ENCODE data around the gene MPO. TPM values are rescaled to one million over a fixed set of nuclear protein-coding genes. Genes with fewer than 3 reads are reported as not detected.

MPO gene
- total RNA-seq = 0.09 TPM in 1 of 2 replicates, not detected in the other

GRCh38 chr17:58280480-58281217 is at the start of gene MPO:
Gene MPO, minus strand, starts transcription at chr17:58280935. Its CDS starts 177 bp downstream, at chr17:58280758.

GRCh38 chr17:58328195-58329034 is 47.7 kb upstream of the MPO start, which contains the start of gene TSPOAP1:
Gene TSPOAP1, minus strand, starts transcription at chr17:58328795. Its CDS starts 875 bp downstream, at chr17:58327920.

GRCh38 chr17:58238147-58238634 is 42.5 kb downstream of the MPO start, which contains the start of gene LPO:
Gene LPO, plus strand, starts transcription at chr17:58238584. Its CDS starts 4,396 bp downstream, at chr17:58242980.

Other genes with a start within 250 kb of the MPO start
- 16.8 and 30.3 TPM in 2 replicates for gene DYNLL2, start 197.5 kb downstream of the MPO start, total RNA-seq
- gene OR4D1, start 132.6 kb downstream of the MPO start, total RNA-seq = not detected in 2 replicates
- not detected in 2 replicates for gene OR4D2, start 114.0 kb downstream of the MPO start, total RNA-seq
- gene EPX, start 88.2 kb downstream of the MPO start, total RNA-seq = not detected in 2 replicates
- gene MKS1, start 61.7 kb downstream of the MPO start, total RNA-seq = 13.2 and 14.2 TPM in 2 replicates
- gene LPO, start 42.4 kb downstream of the MPO start, total RNA-seq = not detected in 2 replicates
- 0.43 and 0.65 TPM in 2 replicates for gene TSPOAP1, start 47.9 kb upstream of the MPO start, total RNA-seq
- gene SUPT4H1, start 71.3 kb upstream of the MPO start, total RNA-seq = 34.7 and 41.0 TPM in 2 replicates
- not detected in 2 replicates for gene RNF43, start 136.6 kb upstream of the MPO start, total RNA-seq
- not detected in 2 replicates for gene HSF5, start 207.5 kb upstream of the MPO start, total RNA-seq
- gene MTMR4, start 233.7 kb upstream of the MPO start, total RNA-seq = 28.7 and 37.2 TPM in 2 replicates

All from smooth muscle cell of bladder (primary cell).